Heart right ventricle (tissue), 16 donors: ENCODE measurements around the gene ZNF578. TPM values are rescaled to one million over a fixed set of nuclear protein-coding genes. Genes with fewer than 3 reads are reported as not detected.
"Not testable (repeated sequence)": the region's sequence is repeated elsewhere in the genome, so short reads cannot be mapped to it uniquely, and the experiment has no call there.

ENCODE experiments used
- ATAC-seq, 8 donors: fragments of 200-7000 bp; cut with Tn5 transposase; one replicate each; pipeline ENCODE4 v1.9.1; 2020; ENCODE audit warnings: mild to moderate bottlenecking in 8 of 8, moderate library complexity in 8 of 8, moderate number of reproducible peaks in 1 of 8
- DNase-seq, 2 donors: peaks; one replicate each; pipeline ENCODE4 v3.0.0-alpha.2; 2020
- H3K27ac ChIP-seq, 10 donors: fragments of 200-600 bp; sonication (generic) in 2 of 10; one replicate each; pipeline versions ENCODE4 v1.5.0 to v1.8.0; 2020 to 2022; ENCODE audit warnings: mild to moderate bottlenecking in 3 of 10
- H3K27me3 ChIP-seq, 7 donors: fragments of 200-600 bp; one replicate each; pipeline ENCODE4 v1.8.0; 2021 to 2022; ENCODE audit warnings: mild to moderate bottlenecking in 2 of 7
- H3K36me3 ChIP-seq, 9 donors: fragments of 200-600 bp; sonication (generic) in 1 of 9; one replicate each; pipeline versions ENCODE4 v1.5.0 to v1.8.0; 2020 to 2022; ENCODE audit warnings: mild to moderate bottlenecking in 2 of 9
- H3K4me1 ChIP-seq, 9 donors: fragments of 200-600 bp; sonication (generic) in 1 of 9; one replicate each; pipeline versions ENCODE4 v1.5.0 to v1.8.0; 2020 to 2022; ENCODE audit warnings: mild to moderate bottlenecking in 4 of 9
- H3K4me3 ChIP-seq, 10 donors: fragments of 200-600 bp; sonication (generic) in 2 of 10; one replicate each; pipeline versions ENCODE4 v1.5.0 to v1.8.0; 2020 to 2022; ENCODE audit warnings: mild to moderate bottlenecking in 7 of 10, moderate library complexity in 2 of 10
- H3K9me3 ChIP-seq, 11 donors: fragments of 200-600 bp in 10 of 11; sonication (generic) in 2 of 11; one replicate each; pipeline versions ENCODE4 v1.5.0 to v1.8.0; 2013 to 2022; ENCODE audit warnings: mild to moderate bottlenecking in 2 of 11, control low read depth in 1 of 11, moderate library complexity in 1 of 11
- WGBS, 2 donors: extraction: QIAGEN DNeasy Blood & Tissue Kit; methylation state at CpG; one replicate each; pipeline ENCODE4 v1.1.7; 2013; ENCODE audit warnings: inconsistent platforms in 1 of 2; 5-methylcytosine and 5-hydroxymethylcytosine counted together
- intact Hi-C, 10 donors: fragments of 100-400 bp; cut with DNase I; formaldehyde crosslinking; loops; one replicate each; pipeline versions ENCODE4 v1.11.1 to v1.14.2; 2022
- polyA plus RNA-seq, 2 donors: library from polyadenylated mRNA; stranded (reverse); fragments of 200-250 nt; gene quantifications; one replicate each; pipeline ENCODE4 v1.2.3, GENCODE V29; 2013
- total RNA-seq, 10 donors: library from RNA; stranded (reverse); fragmentation: NEBNext Ultra II Directional in 3 of 10; extraction: Animal tissue kit (Norgen Biotek cat#: 25700) in 3 of 10; gene quantifications; one replicate each; pipeline versions ENCODE4 v1.2.1 to v1.2.4, GENCODE V29; 2021 to 2023
- TF ChIP-seq, protein P1 (sequence below), 9 donors: fragments of 200-600 bp; sonication (generic) in 2 of 9; IDR thresholded peaks; one replicate each; pipeline versions ENCODE4 v1.5.0 to v1.8.0; 2021 to 2022; ENCODE audit warnings: antibody characterized with exemption in 9 of 9, mild to moderate bottlenecking in 5 of 9, moderate library complexity in 1 of 9
- donor health status: Arrhythmogenic right ventricular cardiomyopathy.
- donor health status: ischemic (EF 13 %, LVEDD 7.1; RV severe dilation, severe dysfunction).
- donor health status: healthy with polysubstance abuse.
- donor health status: DM: no; HTN: yes; CAD: no.
- donor health status: DM: no; HTN: no; CAD: no.
- donor health status: ischemic (EF 25% LVEDD 6.9; RV normal size, moderate dysfunction).
- donor health status: ischemic (EF 25% LVEDD 5.7; RV mildly dilated, moderate dysfunction).
- donor health status: healthy.
- donor health status: DM: yes; HTN: yes; CAD: no.
- donor health status: Ischemic cardiomyopathy.
- donor health status: ischemic (EF 35%, LVEDD 5.7; RV mildly dilated, moderate dysfunction).
- donor health status: nonischemic (EF 11% LVEDD 7.7; RV severe dilation, severe dysfunction).
- donor health status: DM: yes; HTN: yes; CAD: no.
- donor health status: PGD.
- donor health status: ischemic (EF 29% LVEDD 5.4; RV normal size, mild dysfunction).
- donor health status: nonischemic (EF 23%, LVEDD 6.1; RV moderate dilation, normal function).

The ZNF578 gene
- total and polyA plus RNA-seq, 12 donors, result 0.58 to 3.5 (median 2.0) TPM

DNA sequence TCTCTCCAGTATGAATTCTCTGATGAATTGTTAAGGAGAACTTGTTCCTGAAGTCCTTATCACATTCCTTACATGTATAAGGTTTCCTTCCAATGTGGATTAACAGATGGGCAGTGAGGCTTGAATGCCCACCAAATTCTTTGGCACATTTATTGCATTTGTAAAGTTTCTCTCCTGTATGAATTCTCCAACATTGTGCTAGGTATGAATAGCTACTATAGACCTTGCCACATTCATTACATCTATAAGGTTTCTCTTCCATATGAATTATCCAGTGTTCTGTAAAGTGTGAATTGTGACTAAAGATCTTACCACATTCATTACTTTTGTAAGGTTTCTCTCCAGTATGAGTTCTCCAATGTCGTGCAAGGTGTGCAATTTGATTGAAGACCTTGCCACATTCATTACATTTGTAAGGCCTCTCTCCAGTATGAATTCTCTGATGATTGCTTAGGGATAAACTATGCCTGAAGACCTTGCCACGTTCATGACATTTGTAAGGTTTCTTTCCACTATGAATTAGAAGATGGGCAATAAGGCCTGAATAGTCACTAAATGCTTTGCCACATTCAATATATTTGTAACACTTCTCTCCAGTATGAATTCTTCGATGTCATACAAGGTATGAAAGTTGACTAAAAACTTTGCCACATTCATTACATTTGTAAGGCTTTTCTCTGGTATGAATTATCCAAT is 20.4 kb downstream of the ZNF578 start:
- Histone ChIP-seq H3K27ac (no peak overlapping the region), H3K36me3 (peaks cover 0 to 98% (median 0%) of the 10 kb centered on the region in 9 donors), H3K27me3 (no peaks in the 10 kb centered on the region), H3K4me1 (no peaks in the 10 kb centered on the region), H3K9me3 (peaks cover 12 to 100% (median 100%) of the 10 kb centered on the region in 11 donors), H3K4me3 (no peak overlapping the region)
- DNase-seq (no peak), ATAC-seq (no peak)
- 94% methylated on average over 3 of the region's 3 CpGs for WGBS, 2 donors
- TF ChIP-seq, protein P1, sequence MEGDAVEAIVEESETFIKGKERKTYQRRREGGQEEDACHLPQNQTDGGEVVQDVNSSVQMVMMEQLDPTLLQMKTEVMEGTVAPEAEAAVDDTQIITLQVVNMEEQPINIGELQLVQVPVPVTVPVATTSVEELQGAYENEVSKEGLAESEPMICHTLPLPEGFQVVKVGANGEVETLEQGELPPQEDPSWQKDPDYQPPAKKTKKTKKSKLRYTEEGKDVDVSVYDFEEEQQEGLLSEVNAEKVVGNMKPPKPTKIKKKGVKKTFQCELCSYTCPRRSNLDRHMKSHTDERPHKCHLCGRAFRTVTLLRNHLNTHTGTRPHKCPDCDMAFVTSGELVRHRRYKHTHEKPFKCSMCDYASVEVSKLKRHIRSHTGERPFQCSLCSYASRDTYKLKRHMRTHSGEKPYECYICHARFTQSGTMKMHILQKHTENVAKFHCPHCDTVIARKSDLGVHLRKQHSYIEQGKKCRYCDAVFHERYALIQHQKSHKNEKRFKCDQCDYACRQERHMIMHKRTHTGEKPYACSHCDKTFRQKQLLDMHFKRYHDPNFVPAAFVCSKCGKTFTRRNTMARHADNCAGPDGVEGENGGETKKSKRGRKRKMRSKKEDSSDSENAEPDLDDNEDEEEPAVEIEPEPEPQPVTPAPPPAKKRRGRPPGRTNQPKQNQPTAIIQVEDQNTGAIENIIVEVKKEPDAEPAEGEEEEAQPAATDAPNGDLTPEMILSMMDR (IDR thresholded peaks at IDR 0.05), result no peak
- intact Hi-C loops, result no loop called here

DNA sequence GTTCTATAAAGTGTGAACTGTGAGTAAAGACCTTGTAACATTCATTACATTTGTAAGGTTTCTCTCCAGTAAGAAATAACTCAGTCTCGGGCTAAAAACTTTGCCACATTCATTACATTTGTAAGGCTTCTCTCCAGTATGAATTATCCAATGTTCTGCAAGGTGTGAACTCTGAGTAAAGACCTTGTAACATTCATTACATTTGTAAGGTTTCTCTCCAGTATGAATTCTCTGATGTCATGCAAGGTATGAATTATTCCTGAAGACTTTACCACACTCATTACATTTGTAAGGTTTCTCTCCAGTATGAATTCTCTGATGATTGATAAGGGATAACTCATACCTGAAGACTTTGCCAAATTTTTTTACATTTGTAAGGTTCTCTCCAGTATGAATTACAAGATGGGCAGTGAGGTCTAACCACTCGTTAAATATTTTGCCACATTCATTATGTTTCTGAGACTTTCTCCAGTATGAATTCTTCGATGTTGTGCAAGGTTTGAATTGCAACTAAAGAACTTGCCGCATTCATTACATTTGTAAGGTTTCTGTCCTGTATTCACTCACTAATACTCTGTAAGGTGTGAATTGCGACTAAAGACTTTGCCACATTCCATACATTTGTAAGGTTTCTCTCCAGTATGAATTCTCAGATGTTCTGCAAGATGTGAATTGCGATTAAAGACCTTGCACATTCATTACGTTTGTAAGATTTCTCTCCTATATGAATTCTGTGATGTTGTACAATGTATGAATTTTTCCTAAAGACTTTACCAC is 21.2 kb downstream of the ZNF578 start:
- WGBS, 2 donors, result 94 to 95% methylated on average over 7 of the region's 7 CpGs
- Histone ChIP-seq H3K27ac (no peak overlapping the region), H3K9me3 (peaks cover 12 to 100% (median 100%) of the 10 kb centered on the region in 11 donors), H3K27me3 (no peaks in the 10 kb centered on the region), H3K4me3 (no peak overlapping the region), H3K4me1 (no peaks in the 10 kb centered on the region), H3K36me3 (peaks cover 0 to 98% (median 0%) of the 10 kb centered on the region in 9 donors)
- DNase-seq, result no peak
- TF ChIP-seq, protein P1 (IDR thresholded peaks at IDR 0.05), result no peak
- intact Hi-C loops, result no loop called here
- ATAC-seq, result no peak

DNA sequence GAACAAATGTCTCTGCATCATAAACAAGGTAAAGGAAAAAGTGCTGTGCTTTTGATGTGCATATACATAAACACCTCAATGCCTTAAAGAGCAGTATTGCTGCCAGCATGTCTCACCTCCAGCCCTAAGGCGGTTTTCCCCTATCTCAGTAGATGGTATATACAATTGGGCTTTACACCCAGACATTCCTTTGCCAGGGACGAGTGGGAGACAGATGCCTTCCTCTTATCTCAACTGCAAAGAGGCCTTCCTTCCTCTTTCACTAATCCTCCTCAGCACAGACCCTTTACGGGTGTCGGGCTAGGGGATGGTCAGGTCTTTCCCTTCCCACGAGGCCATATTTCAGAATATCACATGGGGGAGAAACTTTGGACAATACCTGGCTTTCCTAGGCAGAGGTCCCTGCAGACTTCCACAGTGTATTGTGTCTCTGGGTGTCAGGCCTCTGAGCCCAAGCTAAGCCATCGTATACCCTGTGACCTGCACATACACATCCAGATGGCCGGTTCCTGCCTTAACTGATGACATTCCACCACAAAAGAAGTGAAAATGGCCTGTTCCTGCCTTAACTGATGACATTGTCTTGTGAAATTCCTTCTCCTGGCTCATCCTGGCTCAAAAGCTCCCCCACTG is 30.9 kb downstream of the ZNF578 start:
- H3K9me3 ChIP-seq, result peaks cover 11 to 99% (median 78%) of the 10 kb centered on the region in 11 donors
- ATAC-seq, H3K27me3 ChIP-seq, intact Hi-C loops, H3K4me3 ChIP-seq, H3K4me1 ChIP-seq, H3K27ac ChIP-seq, DNase-seq: not testable (repeated sequence)
- WGBS, 2 donors, result 40 to 41% methylated on average over 7 of the region's 7 CpGs
- H3K36me3 ChIP-seq, result peaks cover 0 to 36% (median 0%) of the 10 kb centered on the region in 9 donors

DNA sequence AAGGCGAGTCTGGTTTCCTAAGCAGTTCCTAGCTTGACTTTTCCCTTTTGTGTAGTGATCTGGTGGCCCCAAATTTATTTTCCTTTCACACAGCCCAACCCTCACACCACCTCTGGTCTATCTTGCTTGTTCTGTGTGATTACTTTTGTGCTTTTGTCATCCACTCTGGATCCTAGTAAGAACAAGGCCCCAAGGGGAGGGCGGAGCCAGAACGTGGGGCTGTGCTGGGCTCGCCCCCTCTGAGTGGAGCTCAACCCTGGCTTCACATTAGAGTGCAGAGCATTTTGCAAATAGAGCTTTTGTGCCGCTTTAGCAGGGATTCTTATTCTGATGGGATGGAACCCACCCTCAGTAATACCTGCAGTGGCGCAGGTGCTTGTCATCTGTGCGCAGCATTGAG is 31.7 kb downstream of the ZNF578 start:
- 49 to 53% methylated on average over 7 of the region's 7 CpGs for WGBS, 2 donors
- DNase-seq, H3K27ac ChIP-seq, H3K27me3 ChIP-seq, H3K4me3 ChIP-seq, ATAC-seq, H3K4me1 ChIP-seq, intact Hi-C loops: not testable (repeated sequence)
- H3K9me3 ChIP-seq, result peaks cover 7 to 99% (median 77%) of the 10 kb centered on the region in 11 donors
- peaks cover 0 to 30% (median 0%) of the 10 kb centered on the region in 9 donors for H3K36me3 ChIP-seq

DNA sequence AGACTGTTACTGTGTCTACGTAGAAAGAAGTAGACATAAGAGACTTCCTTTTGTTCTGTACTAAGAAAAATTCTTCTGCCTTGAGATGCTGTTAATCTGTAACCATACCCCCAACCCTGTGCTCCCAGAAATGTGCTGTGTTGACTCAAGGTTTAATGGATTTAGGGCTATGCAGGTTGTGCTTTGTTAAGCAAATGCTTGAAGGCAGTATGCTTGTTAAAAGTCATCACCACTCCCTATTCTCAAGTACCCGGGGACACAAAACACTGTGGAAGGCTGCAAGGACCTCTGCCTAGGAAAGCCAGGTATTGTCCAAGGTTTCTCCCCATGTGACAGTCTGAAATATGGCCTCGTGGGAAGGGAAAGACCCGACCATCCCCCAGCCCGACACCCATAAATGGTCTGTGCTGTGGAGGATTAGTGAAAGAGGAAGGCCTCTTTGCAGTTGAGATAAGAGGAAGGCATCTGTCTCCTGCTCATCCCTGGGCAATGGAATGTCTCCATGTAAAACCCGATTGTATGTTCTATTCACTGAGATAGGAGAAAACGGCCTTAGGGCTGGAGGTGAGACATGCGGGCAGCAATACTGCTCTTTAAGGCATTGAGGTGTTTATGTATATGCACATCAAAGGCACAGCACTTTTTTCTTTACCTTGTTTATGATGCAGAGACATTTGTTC is 32.3 kb downstream of the ZNF578 start:
- DNase-seq, H3K4me1 ChIP-seq, intact Hi-C loops, H3K27me3 ChIP-seq, H3K27ac ChIP-seq, H3K4me3 ChIP-seq, ATAC-seq: not testable (repeated sequence)
- Histone ChIP-seq H3K36me3 (peaks cover 0 to 29% (median 0%) of the 10 kb centered on the region in 9 donors), H3K9me3 (peaks cover 5 to 99% (median 74%) of the 10 kb centered on the region in 11 donors)
- whole genome bisulfite sequencing, 2 donors, result 13 to 14% methylated on average over 8 of the region's 8 CpGs
